AG04450 (cell line): ENCODE results near the gene WDR27. TPM values are rescaled to one million over a fixed set of nuclear protein-coding genes. Genes with fewer than 3 reads are reported as not detected.

Source experiments
- CTCF ChIA-PET: fragments of 300-600, 350-600 bp; formaldehyde crosslinking; extraction: SDS; loops from one replicate; lab custom pipeline; 2022; ENCODE audit warnings: antibody characterized with exemption, inconsistent platforms; lab: Charles Lee
- POLR2A ChIA-PET: fragments of 350-600 bp; formaldehyde crosslinking; extraction: SDS; loops from one replicate; lab custom pipeline; 2021; ENCODE audit warnings: antibody characterized with exemption, inconsistent platforms; lab: Yijun Ruan, JAX
- DNase-seq: peaks from one replicate; pipeline ENCODE4 v3.0.0-alpha.2; 2011; ENCODE audit warnings: low read depth, low spot score
- H3K27ac ChIP-seq: one replicate; pipeline ENCODE4 v1.5.1; 2012; ENCODE audit warnings: low read depth, low read length, control low read depth
- H3K27me3 ChIP-seq: one replicate; pipeline ENCODE4 v1.6.0; 2012; ENCODE audit warnings: low read length; ENCODE audit not compliant: control insufficient read depth, insufficient read depth
- H3K4me3 ChIP-seq: 2 replicates; pipeline ENCODE4 v1.5.1; 2011; ENCODE audit warnings: mild to moderate bottlenecking, low read depth, low read length, control low read depth
- H3K9me3 ChIP-seq: 2 replicates; pipeline ENCODE4 v1.5.1; 2012; ENCODE audit warnings: low read length; ENCODE audit not compliant: control insufficient read depth, insufficient read depth
- polyA plus RNA-seq: library from polyadenylated mRNA; depleted of rRNA; stranded (reverse); fragments of >200 nt; gene quantifications from 2 replicates; pipeline ENCODE4 v1.2.3, GENCODE V29; 2011
- TF ChIP-seq, protein P1 (sequence below): IDR thresholded peaks from 2 replicates; pipeline ENCODE4 v1.5.1; 2011; ENCODE audit warnings: low read depth, low read length, control low read depth, inconsistent platforms

WDR27 gene
- polyA plus RNA-seq, 1 experiment: 20.5 TPM

DNA sequence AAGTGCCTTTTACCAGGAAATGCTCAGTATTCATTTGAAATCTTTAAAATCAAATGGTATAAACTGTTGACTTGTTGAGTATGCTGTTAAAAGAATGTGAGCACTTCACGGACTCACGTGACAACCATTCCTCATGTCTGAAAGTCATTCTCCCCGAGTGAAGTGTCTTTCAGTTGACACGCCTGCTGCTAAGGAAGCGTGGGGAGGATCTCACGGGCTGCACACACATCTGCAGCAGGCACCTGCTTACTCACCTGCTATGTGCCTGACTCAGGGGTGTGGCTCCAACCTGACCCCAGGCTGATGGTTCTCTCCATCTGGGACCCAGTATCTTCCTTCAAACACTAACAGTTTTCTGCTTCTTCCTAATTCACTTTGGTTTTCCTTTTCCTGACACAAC lies 32.7 kb downstream of the WDR27 start:
- H3K27ac ChIP-seq: no peak overlapping the region
- ChIA-PET POLR2A (no interaction called here), CTCF (no interaction called here)
- H3K9me3 ChIP-seq: no peaks in the 10 kb centered on the region
- H3K4me3 ChIP-seq: no peak overlapping the region
- DNase-seq: no peak
- TF ChIP-seq, protein P1, sequence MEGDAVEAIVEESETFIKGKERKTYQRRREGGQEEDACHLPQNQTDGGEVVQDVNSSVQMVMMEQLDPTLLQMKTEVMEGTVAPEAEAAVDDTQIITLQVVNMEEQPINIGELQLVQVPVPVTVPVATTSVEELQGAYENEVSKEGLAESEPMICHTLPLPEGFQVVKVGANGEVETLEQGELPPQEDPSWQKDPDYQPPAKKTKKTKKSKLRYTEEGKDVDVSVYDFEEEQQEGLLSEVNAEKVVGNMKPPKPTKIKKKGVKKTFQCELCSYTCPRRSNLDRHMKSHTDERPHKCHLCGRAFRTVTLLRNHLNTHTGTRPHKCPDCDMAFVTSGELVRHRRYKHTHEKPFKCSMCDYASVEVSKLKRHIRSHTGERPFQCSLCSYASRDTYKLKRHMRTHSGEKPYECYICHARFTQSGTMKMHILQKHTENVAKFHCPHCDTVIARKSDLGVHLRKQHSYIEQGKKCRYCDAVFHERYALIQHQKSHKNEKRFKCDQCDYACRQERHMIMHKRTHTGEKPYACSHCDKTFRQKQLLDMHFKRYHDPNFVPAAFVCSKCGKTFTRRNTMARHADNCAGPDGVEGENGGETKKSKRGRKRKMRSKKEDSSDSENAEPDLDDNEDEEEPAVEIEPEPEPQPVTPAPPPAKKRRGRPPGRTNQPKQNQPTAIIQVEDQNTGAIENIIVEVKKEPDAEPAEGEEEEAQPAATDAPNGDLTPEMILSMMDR: no peak
- H3K27me3 ChIP-seq: no peaks in the 10 kb centered on the region

DNA sequence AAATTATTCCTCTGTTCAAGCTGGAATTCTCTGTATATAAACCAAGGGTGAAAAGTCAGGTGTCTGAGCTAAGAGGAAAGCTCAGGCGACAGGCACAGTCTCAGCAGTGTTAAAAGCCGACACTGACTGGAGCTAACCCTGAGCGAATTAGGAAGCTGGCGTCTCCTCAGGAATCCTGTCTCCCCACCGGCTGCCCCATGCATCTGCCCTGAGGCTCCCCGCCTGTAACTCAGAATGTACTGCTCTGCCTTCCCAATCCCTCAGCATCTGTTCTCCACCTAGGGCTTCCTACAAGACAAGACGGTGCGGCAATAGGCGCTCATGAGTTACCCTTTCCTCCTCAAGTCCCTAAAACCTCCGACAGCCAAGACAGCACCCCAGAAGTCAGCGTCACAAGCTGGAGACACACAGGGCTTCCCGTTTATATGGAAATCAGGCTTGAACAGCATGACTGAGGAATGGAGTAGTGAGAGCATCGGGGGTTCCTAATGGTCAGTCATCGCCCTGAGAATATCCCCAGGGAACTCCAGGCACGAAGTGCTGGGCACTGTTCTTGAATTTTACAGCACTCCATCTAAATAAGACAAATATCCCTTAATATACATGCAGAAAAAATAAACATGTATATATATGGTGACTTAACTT lies 33.5 kb downstream of the WDR27 start:
- TF ChIP-seq, protein P1: no peak

DNA sequence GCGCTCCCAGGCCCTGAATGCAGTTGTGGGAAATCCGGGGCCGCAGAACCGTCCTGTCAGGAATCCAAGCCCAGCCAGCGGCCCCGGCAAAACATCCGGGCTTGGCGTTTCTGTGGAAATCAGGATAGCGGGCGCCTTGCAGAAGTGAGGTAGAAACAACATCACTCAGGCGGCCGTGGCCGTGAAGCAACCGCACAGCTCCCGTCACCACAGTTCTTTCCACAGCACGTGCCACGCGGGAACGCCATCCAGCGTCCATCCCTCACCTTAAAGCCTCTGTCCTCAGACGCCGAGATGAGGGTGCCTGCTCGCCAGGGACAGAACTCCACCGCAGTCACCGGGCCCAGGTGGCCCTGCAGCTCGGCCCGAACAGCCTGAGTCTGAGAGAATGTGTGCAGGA lies 34.1 kb downstream of the WDR27 start:
- TF ChIP-seq, protein P1: no peak
- ChIA-PET CTCF (no interaction called here), POLR2A (no interaction called here)
- Histone ChIP-seq H3K4me3 (no peak overlapping the region), H3K9me3 (no peaks in the 10 kb centered on the region), H3K27me3 (no peaks in the 10 kb centered on the region), H3K27ac (no peak overlapping the region)
- no peak for DNase-seq

More for the DNA sequence above, 33.5 kb downstream of the WDR27 start:
- Histone ChIP-seq H3K27me3 (no peaks in the 10 kb centered on the region), H3K4me3 (no peak overlapping the region), H3K9me3 (no peaks in the 10 kb centered on the region), H3K27ac (no peak overlapping the region)
- no peak for DNase-seq
- CTCF ChIA-PET: no interaction called here
- POLR2A ChIA-PET: no interaction called here

DNA sequence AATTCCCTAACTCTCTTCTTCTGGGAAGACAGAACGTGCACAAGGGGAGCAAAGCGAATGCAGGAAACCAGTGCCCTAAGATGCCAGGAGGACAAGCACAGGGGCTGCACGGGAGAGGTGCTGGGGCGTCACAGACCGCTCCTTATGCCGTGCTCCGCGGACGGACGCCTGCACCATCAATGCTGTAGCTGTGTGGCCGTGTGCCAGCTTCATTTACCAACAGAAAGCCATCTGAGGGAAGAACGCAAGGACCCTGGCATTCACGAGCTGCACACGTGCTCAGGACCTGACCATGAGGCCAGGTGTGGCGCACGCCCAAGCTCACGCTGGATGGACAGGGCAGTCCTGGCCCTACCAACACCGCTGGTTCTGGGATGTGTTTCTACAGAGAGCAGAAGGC lies 35.4 kb downstream of the WDR27 start:
- no peaks in the 10 kb centered on the region for H3K27me3 ChIP-seq
- POLR2A ChIA-PET: no interaction called here
- no peak for DNase-seq
- TF ChIP-seq, protein P1: no peak
- no peak overlapping the region for H3K27ac ChIP-seq
- H3K9me3 ChIP-seq: no peaks in the 10 kb centered on the region
- H3K4me3 ChIP-seq: no peak overlapping the region
- CTCF ChIA-PET: no interaction called here

DNA sequence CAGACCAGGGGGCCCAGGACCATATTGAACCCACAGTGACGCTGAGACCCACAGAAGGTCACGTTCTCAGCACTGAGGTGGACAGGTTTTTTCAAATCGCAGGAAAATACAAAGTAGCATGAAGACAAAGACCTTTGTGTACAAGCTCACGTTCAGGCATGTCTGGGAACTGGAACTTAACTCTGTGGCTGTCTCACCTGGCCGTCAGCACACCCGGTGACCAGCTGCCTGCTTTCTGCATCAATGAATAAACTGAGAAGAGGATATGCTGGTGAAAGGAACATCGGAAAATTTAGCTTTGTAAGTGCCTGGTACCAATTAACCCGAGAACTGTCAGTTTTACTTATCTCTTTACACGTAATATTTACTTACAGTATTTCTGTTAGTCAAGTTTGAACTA lies 36.5 kb downstream of the WDR27 start:
- H3K9me3 ChIP-seq: no peaks in the 10 kb centered on the region
- no peak for DNase-seq
- POLR2A ChIA-PET: no interaction called here
- H3K27me3 ChIP-seq: no peaks in the 10 kb centered on the region
- CTCF ChIA-PET: no interaction called here
- TF ChIP-seq, protein P1: no peak
- H3K4me3 ChIP-seq: no peak overlapping the region
- H3K27ac ChIP-seq: no peak overlapping the region
